GM19193 (cell line): Measurements from ENCODE around the gene COLQ.

Experiments
- POLR2A ChIP-seq: IDR thresholded peaks from 4 replicates; pipeline ENCODE4 v1.6.1; 2011; ENCODE audit not compliant: insufficient read depth, insufficient read length; ENCODE audit errors: extremely low read depth

COLQ gene

GRCh38 chr3:15401936-15402335 lies 119.6 kb downstream of the COLQ start:
- no peak for TF ChIP-seq POLR2A
